ENCODE measurements around the gene CNOT8. TPM values are rescaled to one million over a fixed set of nuclear protein-coding genes. Genes with fewer than 3 reads are reported as not detected.

CNOT8 gene
- total RNA-seq (100 to 1,000 TPM in 3 of 5 experiments, 10 to 100 TPM in 2; 79.8 to 105 (median 101) TPM), polyA plus RNA-seq (100 to 1,000 TPM; 182 to 198 TPM), total RNA-seq (90.6 reads per million, percentile 83 among the genes with 10 or more reads in this experiment)

DNA sequence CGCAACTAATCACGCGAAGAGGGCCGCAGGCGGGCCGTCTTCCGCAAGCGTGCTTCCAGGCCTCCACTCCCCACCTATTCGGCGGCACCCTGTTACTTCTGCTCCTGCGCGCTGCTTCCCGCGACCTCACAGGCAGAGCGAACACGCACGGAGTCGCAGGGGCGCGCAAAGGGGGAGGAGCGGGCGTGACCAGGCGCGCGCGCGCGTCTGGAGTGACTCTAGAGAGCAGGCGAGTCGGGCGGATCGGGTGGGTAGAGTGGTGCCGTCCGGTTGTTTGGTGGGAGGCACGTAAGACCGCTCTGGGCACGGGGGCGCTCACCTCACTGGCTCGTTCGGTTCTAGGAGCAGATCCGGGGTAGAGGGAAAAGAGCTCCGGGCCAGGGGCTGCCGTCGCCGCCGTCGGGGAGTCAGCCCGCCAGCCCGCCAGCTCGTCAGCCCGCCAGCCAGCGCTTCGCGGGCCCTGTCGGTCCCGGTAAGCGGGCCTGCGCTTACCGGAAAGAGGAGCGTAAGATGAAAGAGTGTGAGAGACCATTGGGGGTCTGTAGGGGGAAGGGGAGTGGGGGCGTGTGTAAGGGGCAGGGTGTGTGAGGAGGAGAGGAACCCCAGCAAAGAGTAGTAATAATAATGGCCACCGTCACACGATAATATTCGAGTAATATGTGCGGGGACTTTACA, at the start of gene CNOT8:
Gene CNOT8 (plus strand): TSS at position 331 of the 675 bp plus-strand sequence. CDS start 4,652 bp downstream, outside the sequence.
- H3K4me1 Mint-ChIP-seq = peaks cover 39 to 47% (median 45%) of the 10 kb centered on the region in 7 donors
- peak; percentile 89 for ATAC-seq
- H3K9me3 Mint-ChIP-seq = peaks cover 0 to 2% (median 0%) of the 10 kb centered on the region in 11 donors
- intact Hi-C loops (cut with micrococcal nuclease) = loop anchor here (1.0 to 10.0 kb wide), 10 partner anchors 30 to 820 kb away; partner anchors contain the start of genes FAM114A2 (in 2 of the 2), GALNT10 (in 2 of the 2), LARP1 (in 2 of the 2) and MFAP3 (in 2 of the 2)
- Histone ChIP-seq H3K27ac (ENCODE audit: low read depth, low read length) (peak within 1 kb of the TSS; percentile 97), H3K4me1 (ENCODE audit: control insufficient read depth in 2 of 2, insufficient read depth in 2 of 2, low read length in 2 of 2) (peaks cover 25 to 37% of the 10 kb centered on the region in 2 donors), H3K27me3 (ENCODE audit: control insufficient read depth in 2 of 2, insufficient read depth in 2 of 2, low read length in 2 of 2) (no peaks in the 10 kb centered on the region), H3K9me3 (ENCODE audit: control insufficient read depth in 2 of 3, low read length in 3 of 3) (no peaks in the 10 kb centered on the region), H3K4me3 (ENCODE audit: low read length) (peak within 1 kb of the TSS; percentile 74), H3K36me3 (ENCODE audit: control insufficient read depth in 2 of 3, insufficient read depth in 3 of 3, low read length in 3 of 3) (peaks cover 0 to 9% (median 1%) of the 10 kb centered on the region in 3 experiments)
- DNase-seq = peak; percentile 95 to 98 (median 98)
- ChIA-PET POLR2A (interaction anchor here (0.6 to 2.9 kb wide), 8 partner anchors 25 to 208 kb away, joined by 3 to 25 read pairs (median 6); no protein-coding TSS in a partner anchor), CTCF (interaction anchor here (0.6 kb wide), 1 partner anchor 80 kb away, joined by 3 read pairs; no protein-coding TSS in a partner anchor)
- H3K4me3 Mint-ChIP-seq = peak within 1 kb of the TSS; percentile 85 to 98 (median 95)
- H3K36me3 Mint-ChIP-seq = peaks cover 0 to 23% (median 10%) of the 10 kb centered on the region in 5 donors
- peak within 1 kb of the TSS; percentile 95 to 100 (median 98) for H3K27ac Mint-ChIP-seq
- no peaks in the 10 kb centered on the region for H3K27me3 Mint-ChIP-seq

DNA sequence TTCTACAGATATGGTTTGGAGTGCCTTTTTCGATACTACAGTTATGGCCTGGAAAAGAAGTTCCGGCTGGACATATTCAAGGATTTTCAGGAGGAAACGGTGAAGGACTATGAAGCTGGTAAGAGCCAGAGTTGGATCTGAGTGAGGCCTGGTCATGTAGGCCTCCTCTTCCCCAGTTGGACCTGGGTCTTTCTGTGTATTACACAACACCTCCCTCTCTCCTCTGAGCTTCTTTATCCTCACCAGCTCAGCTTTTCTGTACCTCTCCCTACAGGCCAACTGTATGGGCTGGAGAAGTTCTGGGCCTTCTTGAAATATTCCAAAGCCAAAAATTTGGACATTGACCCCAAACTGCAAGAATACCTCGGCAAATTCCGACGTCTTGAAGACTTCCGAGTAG, 47.2 kb upstream of the CNOT8 start:
- Histone ChIP-seq H3K9me3 (ENCODE audit: control insufficient read depth in 2 of 3, low read length in 3 of 3) (no peaks in the 10 kb centered on the region), H3K4me1 (ENCODE audit: control insufficient read depth in 2 of 2, insufficient read depth in 2 of 2, low read length in 2 of 2) (peaks cover 15 to 18% of the 10 kb centered on the region in 2 donors), H3K36me3 (ENCODE audit: control insufficient read depth in 2 of 3, insufficient read depth in 3 of 3, low read length in 3 of 3) (peaks cover 0 to 77% (median 10%) of the 10 kb centered on the region in 3 experiments), H3K4me3 (ENCODE audit: low read length) (no peak overlapping the region), H3K27ac (ENCODE audit: low read depth, low read length) (no peak overlapping the region), H3K27me3 (ENCODE audit: control insufficient read depth in 2 of 2, insufficient read depth in 2 of 2, low read length in 2 of 2) (no peaks in the 10 kb centered on the region)
- H3K27ac Mint-ChIP-seq = peak overlapping the region in 2 of 9 donors; percentile 32 to 57
- H3K4me1 Mint-ChIP-seq = peaks cover 21 to 40% (median 35%) of the 10 kb centered on the region in 7 donors
- ATAC-seq (no peak), DNase-seq (no peak)
- CTCF ChIA-PET = interaction anchor here (0.8 to 1.2 kb wide), 3 partner anchors 9 to 161 kb away, joined by 3 to 6 read pairs (median 5); no protein-coding TSS in a partner anchor
- H3K4me3 Mint-ChIP-seq = no peak overlapping the region
- H3K27me3 Mint-ChIP-seq = no peaks in the 10 kb centered on the region
- H3K36me3 Mint-ChIP-seq = peaks cover 13 to 55% (median 25%) of the 10 kb centered on the region in 5 donors
- intact Hi-C loops (cut with micrococcal nuclease) = no loop called here
- POLR2A ChIA-PET = no interaction called here
- no peaks in the 10 kb centered on the region for H3K9me3 Mint-ChIP-seq

- H3K4me1 ChIP-seq (ENCODE audit: control insufficient read depth in 2 of 2, insufficient read depth in 2 of 2, low read length in 2 of 2) = peaks cover 15 to 18% of the 10 kb centered on the region in 2 donors
- peaks cover 21 to 46% (median 36%) of the 10 kb centered on the region in 7 donors for H3K4me1 Mint-ChIP-seq
- peaks cover 19 to 57% (median 32%) of the 10 kb centered on the region in 5 donors for H3K36me3 Mint-ChIP-seq
- H3K9me3 ChIP-seq (ENCODE audit: control insufficient read depth in 2 of 3, low read length in 3 of 3) = no peaks in the 10 kb centered on the region
- H3K4me3 ChIP-seq (ENCODE audit: low read length) = no peak overlapping the region
- DNase-seq (peak; percentile 30 to 68 (median 58)), ATAC-seq (peak; percentile 88)
- H3K36me3 ChIP-seq (ENCODE audit: control insufficient read depth in 2 of 3, insufficient read depth in 3 of 3, low read length in 3 of 3) = peaks cover 0 to 76% (median 10%) of the 10 kb centered on the region in 3 experiments
- no peak overlapping the region for H3K27ac ChIP-seq (ENCODE audit: low read depth, low read length)
- ChIA-PET CTCF (interaction anchor here (0.8 to 1.2 kb wide), 3 partner anchors 10 to 161 kb away, joined by 3 to 6 read pairs (median 5); no protein-coding TSS in a partner anchor), POLR2A (no interaction called here)
- H3K27me3 Mint-ChIP-seq = no peaks in the 10 kb centered on the region
- H3K9me3 Mint-ChIP-seq = no peaks in the 10 kb centered on the region
- H3K4me3 Mint-ChIP-seq = peak overlapping the region in 4 of 10 donors; percentile 10 to 47 (median 23)
- peak overlapping the region; percentile 1 to 82 (median 55) for H3K27ac Mint-ChIP-seq
- intact Hi-C loops (cut with micrococcal nuclease) = loop anchor here (1.0 to 2.0 kb wide), 7 partner anchors 19 to 345 kb away; partner anchors contain the start of genes LARP1 (in 2 of the 2), CNOT8 (in 1 of the 2) and MRPL22 (in 1 of the 2)
- H3K27me3 ChIP-seq (ENCODE audit: control insufficient read depth in 2 of 2, insufficient read depth in 2 of 2, low read length in 2 of 2) = no peaks in the 10 kb centered on the region
Measured at GRCh38 chr5:154811653-154812465, 46.6 kb upstream of the CNOT8 start.

- H3K27ac Mint-ChIP-seq = peak overlapping the region; percentile 28 to 92 (median 79)
- peaks cover 21 to 49% (median 36%) of the 10 kb centered on the region in 7 donors for H3K4me1 Mint-ChIP-seq
- ATAC-seq (no peak), DNase-seq (no peak)
- H3K36me3 Mint-ChIP-seq = peaks cover 21 to 51% (median 29%) of the 10 kb centered on the region in 5 donors
- no peaks in the 10 kb centered on the region for H3K9me3 Mint-ChIP-seq
- H3K27ac ChIP-seq (ENCODE audit: low read depth, low read length) = peak overlapping the region; percentile 55
- peaks cover 15 to 18% of the 10 kb centered on the region in 2 donors for H3K4me1 ChIP-seq (ENCODE audit: control insufficient read depth in 2 of 2, insufficient read depth in 2 of 2, low read length in 2 of 2)
- peaks cover 0 to 71% (median 8%) of the 10 kb centered on the region in 3 experiments for H3K36me3 ChIP-seq (ENCODE audit: control insufficient read depth in 2 of 3, insufficient read depth in 3 of 3, low read length in 3 of 3)
- intact Hi-C loops (cut with micrococcal nuclease) = loop anchor here in 1 of 2 donors (2.0 kb wide), 2 partner anchors 18 to 128 kb away; partner anchors contain the start of gene MRPL22
- ChIA-PET CTCF (no interaction called here), POLR2A (no interaction called here)
- peak overlapping the region in 5 of 10 donors; percentile 23 to 54 (median 41) for H3K4me3 Mint-ChIP-seq
- no peaks in the 10 kb centered on the region for H3K27me3 Mint-ChIP-seq
- no peaks in the 10 kb centered on the region for H3K27me3 ChIP-seq (ENCODE audit: control insufficient read depth in 2 of 2, insufficient read depth in 2 of 2, low read length in 2 of 2)
- no peaks in the 10 kb centered on the region for H3K9me3 ChIP-seq (ENCODE audit: control insufficient read depth in 2 of 3, low read length in 3 of 3)
- no peak overlapping the region for H3K4me3 ChIP-seq (ENCODE audit: low read length)
Measured at GRCh38 chr5:154813158-154813557, 45.3 kb upstream of the CNOT8 start.

- DNase-seq (peak in 7 of 9 donors; percentile 29 to 59 (median 51)), ATAC-seq (peak; percentile 81)
- Histone ChIP-seq H3K4me1 (ENCODE audit: control insufficient read depth in 2 of 2, insufficient read depth in 2 of 2, low read length in 2 of 2) (peaks cover 15 to 18% of the 10 kb centered on the region in 2 donors), H3K4me3 (ENCODE audit: low read length) (no peak overlapping the region), H3K27ac (ENCODE audit: low read depth, low read length) (peak overlapping the region; percentile 55), H3K36me3 (ENCODE audit: control insufficient read depth in 2 of 3, insufficient read depth in 3 of 3, low read length in 3 of 3) (peaks cover 0 to 65% (median 8%) of the 10 kb centered on the region in 3 experiments), H3K27me3 (ENCODE audit: control insufficient read depth in 2 of 2, insufficient read depth in 2 of 2, low read length in 2 of 2) (no peaks in the 10 kb centered on the region), H3K9me3 (ENCODE audit: control insufficient read depth in 2 of 3, low read length in 3 of 3) (no peaks in the 10 kb centered on the region)
- H3K4me1 Mint-ChIP-seq = peaks cover 21 to 49% (median 38%) of the 10 kb centered on the region in 7 donors
- intact Hi-C loops (cut with micrococcal nuclease) = loop anchor here in 1 of 2 donors (2.0 kb wide), 2 partner anchors 17 to 127 kb away; partner anchors contain the start of gene MRPL22
- no peaks in the 10 kb centered on the region for H3K9me3 Mint-ChIP-seq
- POLR2A ChIA-PET = interaction anchor here (1.2 kb wide), 1 partner anchor 140 kb away, joined by 3 read pairs; no protein-coding TSS in a partner anchor
- H3K27me3 Mint-ChIP-seq = no peaks in the 10 kb centered on the region
- H3K4me3 Mint-ChIP-seq = peak overlapping the region in 7 of 10 donors; percentile 20 to 54 (median 41)
- H3K36me3 Mint-ChIP-seq = peaks cover 21 to 46% (median 29%) of the 10 kb centered on the region in 5 donors
- CTCF ChIA-PET = interaction anchor here (0.8 kb wide), 1 partner anchor 163 kb away, joined by 3 read pairs; no protein-coding TSS in a partner anchor
- peak overlapping the region; percentile 58 to 92 (median 80) for H3K27ac Mint-ChIP-seq
Measured at GRCh38 chr5:154813736-154814135, 44.7 kb upstream of the CNOT8 start.
